HG03520 (cell line): ENCODE results near the gene PTN.
"Not testable (repeated sequence)": the region's sequence is repeated elsewhere in the genome, so short reads cannot be mapped to it uniquely, and the experiment has no call there.

Source experiments
- ATAC-seq: cut with Tn5 transposase; IDR thresholded peaks from one replicate; pipeline ENCODE4 v1.9.1; 2021; ENCODE audit warnings: mild to moderate bottlenecking, moderate library complexity; ENCODE audit not compliant: unreplicated experiment

PTN gene

GRCh38 chr7:137268001-137268865 lies 75.3 kb downstream of the PTN start:
- not testable (repeated sequence) for ATAC-seq

GRCh38 chr7:137266764-137267163 lies 76.8 kb downstream of the PTN start:
- ATAC-seq, result no peak

GRCh38 chr7:137265480-137265879 lies 78.1 kb downstream of the PTN start:
- not testable (repeated sequence) for ATAC-seq

- ATAC-seq, result no peak
Measured at GRCh38 chr7:137262599-137262998, 80.9 kb downstream of the PTN start.

- no peak for ATAC-seq
Measured at GRCh38 chr7:137258552-137258951, 85.0 kb downstream of the PTN start.

- no peak for ATAC-seq
Measured at GRCh38 chr7:137254766-137255165, 88.8 kb downstream of the PTN start.

- no peak for ATAC-seq
Measured at GRCh38 chr7:137245890-137246289, 97.6 kb downstream of the PTN start.

GRCh38 chr7:137245186-137245585 lies 98.3 kb downstream of the PTN start:
- ATAC-seq, result no peak

GRCh38 chr7:137243741-137244140 lies 99.8 kb downstream of the PTN start:
- ATAC-seq, result no peak

GRCh38 chr7:137242616-137243015 lies 100.9 kb downstream of the PTN start:
- ATAC-seq, result no peak

GRCh38 chr7:137241655-137242360 lies 101.7 kb downstream of the PTN start:
- ATAC-seq, result no peak

- ATAC-seq, result not testable (repeated sequence)
Measured at GRCh38 chr7:137239186-137239585, 104.3 kb downstream of the PTN start.

GRCh38 chr7:137235434-137235833 lies 108.1 kb downstream of the PTN start:
- no peak for ATAC-seq

GRCh38 chr7:137231167-137231566 lies 112.4 kb downstream of the PTN start:
- ATAC-seq, result no peak

- ATAC-seq, result no peak
Measured at GRCh38 chr7:137221467-137221866, 122.1 kb downstream of the PTN start.

GRCh38 chr7:137213744-137214143 lies 129.8 kb downstream of the PTN start:
- no peak for ATAC-seq

- no peak for ATAC-seq
Measured at GRCh38 chr7:137209151-137209817, 134.2 kb downstream of the PTN start.

- no peak for ATAC-seq
Measured at GRCh38 chr7:137206770-137207169, 136.8 kb downstream of the PTN start.

- ATAC-seq, result no peak
Measured at GRCh38 chr7:137204246-137204645, 139.3 kb downstream of the PTN start.

GRCh38 chr7:137203351-137203750 lies 140.2 kb downstream of the PTN start:
- no peak for ATAC-seq

GRCh38 chr7:137196648-137197047 lies 146.9 kb downstream of the PTN start:
- no peak for ATAC-seq

GRCh38 chr7:137195996-137196395 lies 147.5 kb downstream of the PTN start:
- no peak for ATAC-seq
